HG02588 (cell line): Measurements from ENCODE around the gene RIPOR1.

Source experiments
- ATAC-seq: cut with Tn5 transposase; IDR thresholded peaks from one replicate; pipeline ENCODE4 v1.9.1; 2021; ENCODE audit warnings: mild to moderate bottlenecking, moderate library complexity; ENCODE audit not compliant: unreplicated experiment

The RIPOR1 gene

GRCh38 chr16:67539271-67539670 lies 10.6 kb downstream of the RIPOR1 start:
- ATAC-seq, result no peak

- ATAC-seq, result no peak
Observed at GRCh38 chr16:67539691-67540635, 11.3 kb downstream of the RIPOR1 start.

GRCh38 chr16:67540756-67541155 lies 12.1 kb downstream of the RIPOR1 start:
- no peak for ATAC-seq

- ATAC-seq, result no peak
Observed at GRCh38 chr16:67541391-67542263, 13.0 kb downstream of the RIPOR1 start.

GRCh38 chr16:67542464-67542863 lies 13.8 kb downstream of the RIPOR1 start:
- no peak for ATAC-seq

- no peak for ATAC-seq
Observed at GRCh38 chr16:67543036-67543435, 14.4 kb downstream of the RIPOR1 start.

- no peak for ATAC-seq
Observed at GRCh38 chr16:67543582-67543981, 15.0 kb downstream of the RIPOR1 start.

GRCh38 chr16:67544329-67544841 lies 15.8 kb downstream of the RIPOR1 start:
- ATAC-seq, result no peak

- ATAC-seq, result no peak
Observed at GRCh38 chr16:67544844-67545664, 16.4 kb downstream of the RIPOR1 start.

- no peak for ATAC-seq
Observed at GRCh38 chr16:67545665-67546024, 17.0 kb downstream of the RIPOR1 start.

GRCh38 chr16:67546091-67546501 lies 17.5 kb downstream of the RIPOR1 start:
- no peak for ATAC-seq

- ATAC-seq, result no peak
Observed at GRCh38 chr16:67546761-67547422, 18.3 kb downstream of the RIPOR1 start.

GRCh38 chr16:67547423-67548264 lies 19.0 kb downstream of the RIPOR1 start:
- ATAC-seq, result no peak

- ATAC-seq, result no peak
Observed at GRCh38 chr16:67548265-67549126, 19.9 kb downstream of the RIPOR1 start.

- no peak for ATAC-seq
Observed at GRCh38 chr16:67549240-67549639, 20.6 kb downstream of the RIPOR1 start.

GRCh38 chr16:67549936-67550335 lies 21.3 kb downstream of the RIPOR1 start:
- no peak for ATAC-seq

- ATAC-seq, result no peak
Observed at GRCh38 chr16:67551091-67551490, 22.5 kb downstream of the RIPOR1 start.

- no peak for ATAC-seq
Observed at GRCh38 chr16:67551972-67552371, 23.3 kb downstream of the RIPOR1 start.
